Transverse colon (tissue), 4 donors: ENCODE results near the gene ARHGAP30. TPM values are rescaled to one million over a fixed set of nuclear protein-coding genes. Genes with fewer than 3 reads are reported as not detected.
A peak's percentile ranks its signal among the peaks of the same experiment; 100 is the strongest.

Experiments used
- DNase-seq: peaks from one replicate; pipeline ENCODE4 v3.0.0-alpha.2; 2019
- H3K27ac ChIP-seq, 4 donors: fragments of 200-600 bp; sonication (generic); 2 replicates each; pipeline ENCODE4 v1.5.1; 2016 to 2018; ENCODE audit warnings: inconsistent platforms in 4 of 4
- H3K27me3 ChIP-seq: fragments of 200-600 bp; sonication (generic); 2 replicates; pipeline ENCODE4 v1.5.1; 2017; ENCODE audit warnings: inconsistent platforms
- H3K36me3 ChIP-seq, 4 donors: fragments of 200-600 bp; sonication (generic); 2 replicates each; pipeline ENCODE4 v1.5.1; 2017 to 2019; ENCODE audit warnings: inconsistent platforms in 4 of 4
- H3K4me1 ChIP-seq, 4 donors: fragments of 200-600 bp; sonication (generic); 2 replicates each; pipeline ENCODE4 v1.5.1; 2017 to 2020; ENCODE audit warnings: inconsistent platforms in 4 of 4
- H3K4me3 ChIP-seq, 4 donors: fragments of 200-600 bp; sonication (generic); 1 replicate in 1 of 4; 2 replicates in 3 of 4; pipeline versions ENCODE4 v1.5.1 to v1.6.1; 2017 to 2019; ENCODE audit warnings: inconsistent platforms in 4 of 4
- H3K9me3 ChIP-seq, 2 donors: fragments of 200-600 bp; sonication (generic); 2 replicates each; pipeline ENCODE4 v1.5.1; 2017 to 2019; ENCODE audit warnings: inconsistent platforms in 2 of 2
- CTCF ChIP-seq, 5 experiments: fragments of 200-600 bp in 3 of 5; fragments of 450-650 bp in 2 of 5; sonication (generic) in 3 of 5; IDR thresholded peaks; 1 replicate in 2 of 5; 2 replicates in 3 of 5; pipeline ENCODE4 v1.5.1; 2016 to 2017; ENCODE audit warnings: antibody characterized with exemption in 5 of 5, inconsistent platforms in 3 of 5, mild to moderate bottlenecking in 2 of 5, moderate library complexity in 1 of 5
- EP300 ChIP-seq: sonication (generic); formaldehyde crosslinking; IDR thresholded peaks from one replicate; pipeline ENCODE4 v1.6.1; 2017; ENCODE audit warnings: antibody characterized with exemption, low read depth
- POLR2A ChIP-seq: fragments of 450-650 bp; IDR thresholded peaks from one replicate; pipeline ENCODE4 v1.6.1; 2016; ENCODE audit warnings: antibody characterized with exemption, mild to moderate bottlenecking, moderate library complexity
- POLR2AphosphoS5 ChIP-seq, 3 donors: sonication (generic); formaldehyde crosslinking; IDR thresholded peaks; one replicate each; pipeline ENCODE4 v1.6.1; 2016; ENCODE audit warnings: antibody characterized with exemption in 3 of 3
- WGBS, 2 donors: methylation state at CpG; one replicate each; pipeline ENCODE4 v1.1.5; 2018; ENCODE audit warnings: low coverage in 1 of 2; 5-methylcytosine and 5-hydroxymethylcytosine counted together
- in situ Hi-C, 4 donors: fragments of 200-750 bp; cut with MboI; loops; one replicate each; pipeline versions ENCODE4 v1.15.0 to v1.15.1; 2017; ENCODE audit warnings: low sequenced_read_pairs in 3 of 4, low pct_ligation_motif_present in 1 of 4, low pct_unique_long_range_greater_than_20kb in 1 of 4
- intact Hi-C: fragments of 100-400 bp; cut with DNase I; formaldehyde crosslinking; loops from one replicate; pipeline ENCODE4 v1.15.1; 2023; ENCODE audit warnings: low total_unique reads
- total RNA-seq, 4 donors: library from RNA; depleted of rRNA; stranded (reverse); fragments of >200 nt; gene quantifications; one replicate each; pipeline ENCODE4 v1.1.0, GENCODE V29; 2016

Gene ARHGAP30
- total RNA-seq, 4 donors from 2014 or later, result 0.60 to 11.0 (median 4.4) TPM

- DNase-seq, result no peak
- peaks cover 5 to 19% (median 14%) of the 10 kb centered on the region in 4 donors for H3K4me1 ChIP-seq
- peak overlapping the region in 3 of 4 donors; percentile 85 to 99 (median 94) for H3K4me3 ChIP-seq
- peak overlapping the region; percentile 97 to 100 (median 98) for H3K27ac ChIP-seq
- intact Hi-C loops, result no loop called here
- H3K27me3 ChIP-seq, result no peaks in the 10 kb centered on the region
- no peaks in the 10 kb centered on the region for H3K9me3 ChIP-seq
- TF ChIP-seq CTCF (IDR thresholded peaks at IDR 0.05) (no peak), POLR2A (no peak), EP300 (no peak), POLR2AphosphoS5 (IDR thresholded peaks at IDR 0.05) (no peak)
- in situ Hi-C loops, result no loop called here
- 30 to 76% methylated on average over 2 of the region's 2 CpGs for WGBS, 2 donors
- H3K36me3 ChIP-seq, result peaks cover 0 to 10% (median 0%) of the 10 kb centered on the region in 4 donors
Observed at GRCh38 chr1:161046605-161047228, 23.0 kb downstream of the ARHGAP30 start.

GRCh38 chr1:161045736-161046604 lies 23.7 kb downstream of the ARHGAP30 start, which contains the start of gene USF1:
USF1 (minus strand) TSS chr1:161045977; CDS start chr1:161043275, 2,702 bp downstream.
- in situ Hi-C loops (no loop called here), intact Hi-C loops (no loop called here)
- no peaks in the 10 kb centered on the region for H3K9me3 ChIP-seq
- H3K4me3 ChIP-seq, result peak within 1 kb of the TSS; percentile 72 to 99 (median 90)
- H3K27me3 ChIP-seq, result no peaks in the 10 kb centered on the region
- H3K4me1 ChIP-seq, result peaks cover 5 to 19% (median 14%) of the 10 kb centered on the region in 4 donors
- H3K27ac ChIP-seq, result peak within 1 kb of the TSS; percentile 97 to 100 (median 98)
- 1 to 4% methylated on average over 5 to 29 of the region's 29 CpGs for WGBS, 2 donors
- TF ChIP-seq POLR2AphosphoS5 (IDR thresholded peaks at IDR 0.05), result peak; percentile 80 to 87 (median 81)
- TF ChIP-seq POLR2A, result peak; percentile 77
- TF ChIP-seq EP300, result no peak
- TF ChIP-seq CTCF (IDR thresholded peaks at IDR 0.05), result peak in 1 of 5 experiments; percentile 17
- peak; percentile 95 for DNase-seq
- peaks cover 0 to 12% (median 0%) of the 10 kb centered on the region in 4 donors for H3K36me3 ChIP-seq

- WGBS, 2 donors, result 0 to 1% methylated on average over 12 to 37 of the region's 48 CpGs
- intact Hi-C loops, result no loop called here
- in situ Hi-C loops, result no loop called here
Observed at GRCh38 chr1:161044908-161045735, 24.6 kb downstream of the ARHGAP30 start.

More at GRCh38 chr1:161044908-161045735, 24.6 kb downstream of the ARHGAP30 start:
- Histone ChIP-seq H3K4me1 (peaks cover 5 to 20% (median 15%) of the 10 kb centered on the region in 4 donors), H3K4me3 (peak overlapping the region; percentile 72 to 99 (median 90)), H3K9me3 (no peaks in the 10 kb centered on the region), H3K27ac (peak overlapping the region; percentile 97 to 100 (median 98)), H3K27me3 (no peaks in the 10 kb centered on the region), H3K36me3 (peaks cover 0 to 21% (median 2%) of the 10 kb centered on the region in 4 donors)
- TF ChIP-seq POLR2A, result peak; percentile 50
- no peak for TF ChIP-seq CTCF (IDR thresholded peaks at IDR 0.05)
- peak; percentile 66 to 84 (median 83) for TF ChIP-seq POLR2AphosphoS5 (IDR thresholded peaks at IDR 0.05)
- TF ChIP-seq EP300, result no peak
- peak; percentile 82 for DNase-seq
